Measurements from ENCODE around the gene HOXD1.

The HOXD1 gene

DNA sequence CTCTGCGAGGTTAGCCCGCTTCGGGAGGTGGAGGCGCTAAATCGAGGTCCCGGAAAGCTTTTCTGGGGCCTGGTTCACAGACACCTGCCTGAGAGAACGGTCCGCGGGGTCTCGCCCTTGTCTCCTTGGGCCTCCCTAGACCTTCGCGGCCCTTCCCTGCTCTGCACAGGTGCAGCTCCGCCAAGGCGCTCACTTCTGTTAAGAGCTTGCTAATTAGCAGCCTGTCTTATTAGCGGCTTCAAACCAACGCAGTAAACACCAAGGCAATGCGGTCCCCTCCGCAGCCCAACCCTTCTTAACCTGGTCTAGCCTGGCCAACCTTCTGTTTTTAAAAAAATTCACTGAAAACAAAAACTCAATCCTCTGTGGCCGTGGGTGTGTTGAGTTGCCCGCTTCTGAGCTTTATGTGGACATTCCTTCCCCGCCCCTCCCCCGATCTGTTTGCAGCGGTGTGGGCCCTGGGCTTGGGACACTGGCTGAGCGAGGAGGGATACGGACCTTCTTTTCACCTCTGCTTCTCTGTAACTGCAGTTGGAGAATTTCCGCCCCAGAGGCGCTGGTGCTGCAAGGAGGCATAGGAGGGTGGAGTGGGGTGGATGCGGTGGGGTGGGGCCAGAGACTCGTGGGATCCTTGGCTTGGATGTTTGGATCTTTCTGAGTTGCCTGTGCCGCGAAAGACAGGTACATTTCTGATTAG, 40.5 kb upstream of the HOXD1 start:
- Histone ChIP-seq H3K4me1 (ENCODE audit: control insufficient read depth, insufficient read depth, low read length) (peaks cover 6% of the 10 kb centered on the region), H3K9ac (ENCODE audit: low read length) (no peak overlapping the region), H3K9me3 (ENCODE audit: control insufficient read depth, low read length) (no peaks in the 10 kb centered on the region), H3K4me3 (ENCODE audit: low read length) (no peak overlapping the region), H3K36me3 (ENCODE audit: control insufficient read depth, insufficient read depth, low read length, severe bottlenecking) (peaks cover 8% of the 10 kb centered on the region), H3K27me3 (replicated peaks; ENCODE audit: control insufficient read depth, insufficient read depth, low read length) (no peaks in the 10 kb centered on the region)
- DNase-seq (ENCODE audit: low read depth) = no peak

GRCh38 chr2:176148751-176149421, 39.6 kb upstream of the HOXD1 start:
- H3K27me3 ChIP-seq (replicated peaks; ENCODE audit: control insufficient read depth, insufficient read depth, low read length) = no peaks in the 10 kb centered on the region
- H3K4me3 ChIP-seq (ENCODE audit: low read length) = no peak overlapping the region
- no peak for DNase-seq (ENCODE audit: low read depth)
- no peaks in the 10 kb centered on the region for H3K4me1 ChIP-seq (ENCODE audit: control insufficient read depth, insufficient read depth, low read length)
- H3K9ac ChIP-seq (ENCODE audit: low read length) = no peak overlapping the region
- peaks cover 17% of the 10 kb centered on the region for H3K36me3 ChIP-seq (ENCODE audit: control insufficient read depth, insufficient read depth, low read length, severe bottlenecking)
- H3K9me3 ChIP-seq (ENCODE audit: control insufficient read depth, low read length) = no peaks in the 10 kb centered on the region

- H3K27me3 ChIP-seq (replicated peaks; ENCODE audit: control insufficient read depth, insufficient read depth, low read length) = no peaks in the 10 kb centered on the region
- H3K9me3 ChIP-seq (ENCODE audit: control insufficient read depth, low read length) = no peaks in the 10 kb centered on the region
- no peak overlapping the region for H3K9ac ChIP-seq (ENCODE audit: low read length)
- DNase-seq (ENCODE audit: low read depth) = no peak
- H3K4me1 ChIP-seq (ENCODE audit: control insufficient read depth, insufficient read depth, low read length) = no peaks in the 10 kb centered on the region
- H3K4me3 ChIP-seq (ENCODE audit: low read length) = no peak overlapping the region
- H3K36me3 ChIP-seq (ENCODE audit: control insufficient read depth, insufficient read depth, low read length, severe bottlenecking) = peaks cover 18% of the 10 kb centered on the region
These were observed 39.0 kb upstream of the HOXD1 start for GRCh38 chr2:176149481-176149938.

- H3K9ac ChIP-seq (ENCODE audit: low read length) = no peak overlapping the region
- H3K9me3 ChIP-seq (ENCODE audit: control insufficient read depth, low read length) = no peaks in the 10 kb centered on the region
- H3K4me1 ChIP-seq (ENCODE audit: control insufficient read depth, insufficient read depth, low read length) = no peaks in the 10 kb centered on the region
- peaks cover 20% of the 10 kb centered on the region for H3K36me3 ChIP-seq (ENCODE audit: control insufficient read depth, insufficient read depth, low read length, severe bottlenecking)
- no peak overlapping the region for H3K4me3 ChIP-seq (ENCODE audit: low read length)
- no peak for DNase-seq (ENCODE audit: low read depth)
- H3K27me3 ChIP-seq (replicated peaks; ENCODE audit: control insufficient read depth, insufficient read depth, low read length) = no peaks in the 10 kb centered on the region
These were observed 38.4 kb upstream of the HOXD1 start for GRCh38 chr2:176149939-176150583.

- H3K9ac ChIP-seq (ENCODE audit: low read length) = no peak overlapping the region
- peaks cover 24% of the 10 kb centered on the region for H3K36me3 ChIP-seq (ENCODE audit: control insufficient read depth, insufficient read depth, low read length, severe bottlenecking)
- no peaks in the 10 kb centered on the region for H3K9me3 ChIP-seq (ENCODE audit: control insufficient read depth, low read length)
- H3K4me1 ChIP-seq (ENCODE audit: control insufficient read depth, insufficient read depth, low read length) = no peaks in the 10 kb centered on the region
- no peak for DNase-seq (ENCODE audit: low read depth)
- no peak overlapping the region for H3K4me3 ChIP-seq (ENCODE audit: low read length)
- H3K27me3 ChIP-seq (replicated peaks; ENCODE audit: control insufficient read depth, insufficient read depth, low read length) = no peaks in the 10 kb centered on the region
These were observed 37.7 kb upstream of the HOXD1 start for GRCh38 chr2:176150584-176151441.

DNA sequence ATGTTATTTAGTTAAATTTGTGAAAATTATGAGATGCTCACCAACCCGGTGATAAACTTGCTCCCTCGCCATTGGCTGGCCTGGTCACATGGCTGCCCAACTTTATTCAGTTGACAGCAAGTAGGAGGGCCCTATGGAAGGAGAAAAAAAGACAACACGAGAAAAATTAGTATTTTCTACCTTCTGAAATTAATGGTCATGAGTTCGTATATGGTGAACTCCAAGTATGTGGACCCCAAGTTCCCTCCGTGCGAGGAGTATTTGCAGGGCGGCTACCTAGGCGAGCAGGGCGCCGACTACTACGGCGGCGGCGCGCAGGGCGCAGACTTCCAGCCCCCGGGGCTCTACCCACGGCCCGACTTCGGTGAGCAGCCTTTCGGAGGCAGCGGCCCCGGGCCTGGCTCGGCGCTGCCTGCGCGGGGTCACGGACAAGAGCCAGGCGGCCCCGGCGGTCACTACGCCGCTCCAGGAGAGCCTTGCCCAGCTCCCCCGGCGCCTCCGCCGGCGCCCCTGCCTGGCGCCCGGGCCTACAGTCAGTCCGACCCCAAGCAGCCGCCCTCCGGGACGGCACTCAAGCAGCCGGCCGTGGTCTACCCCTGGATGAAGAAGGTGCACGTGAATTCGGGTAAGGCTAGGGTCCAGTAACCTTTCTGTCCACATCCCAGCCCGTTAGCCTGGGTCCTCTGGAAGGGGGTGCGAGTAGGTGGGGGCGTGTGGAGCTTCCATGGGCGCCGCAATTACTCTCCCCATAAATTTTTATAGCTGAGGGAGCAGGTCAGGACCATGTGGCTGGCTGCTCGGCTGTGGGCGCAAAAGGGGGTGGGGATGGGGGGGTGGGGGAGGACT, 36.8 kb upstream of the HOXD1 start, which contains the start of gene HOXD4:
Gene HOXD4, plus strand, starts transcription at position 109 of the 846 bp plus-strand sequence. Its CDS starts 84 bp downstream, at position 193.
- no peak within 1 kb of the TSS for H3K4me3 ChIP-seq (ENCODE audit: low read length)
- H3K36me3 ChIP-seq (ENCODE audit: control insufficient read depth, insufficient read depth, low read length, severe bottlenecking) = peaks cover 24% of the 10 kb centered on the region
- DNase-seq (ENCODE audit: low read depth) = no peak
- no peaks in the 10 kb centered on the region for H3K4me1 ChIP-seq (ENCODE audit: control insufficient read depth, insufficient read depth, low read length)
- no peak within 1 kb of the TSS for H3K9ac ChIP-seq (ENCODE audit: low read length)
- H3K9me3 ChIP-seq (ENCODE audit: control insufficient read depth, low read length) = no peaks in the 10 kb centered on the region
- no peaks in the 10 kb centered on the region for H3K27me3 ChIP-seq (replicated peaks; ENCODE audit: control insufficient read depth, insufficient read depth, low read length)

GRCh38 chr2:176152350-176153181, 35.9 kb upstream of the HOXD1 start:
- no peak overlapping the region for H3K4me3 ChIP-seq (ENCODE audit: low read length)

DNA sequence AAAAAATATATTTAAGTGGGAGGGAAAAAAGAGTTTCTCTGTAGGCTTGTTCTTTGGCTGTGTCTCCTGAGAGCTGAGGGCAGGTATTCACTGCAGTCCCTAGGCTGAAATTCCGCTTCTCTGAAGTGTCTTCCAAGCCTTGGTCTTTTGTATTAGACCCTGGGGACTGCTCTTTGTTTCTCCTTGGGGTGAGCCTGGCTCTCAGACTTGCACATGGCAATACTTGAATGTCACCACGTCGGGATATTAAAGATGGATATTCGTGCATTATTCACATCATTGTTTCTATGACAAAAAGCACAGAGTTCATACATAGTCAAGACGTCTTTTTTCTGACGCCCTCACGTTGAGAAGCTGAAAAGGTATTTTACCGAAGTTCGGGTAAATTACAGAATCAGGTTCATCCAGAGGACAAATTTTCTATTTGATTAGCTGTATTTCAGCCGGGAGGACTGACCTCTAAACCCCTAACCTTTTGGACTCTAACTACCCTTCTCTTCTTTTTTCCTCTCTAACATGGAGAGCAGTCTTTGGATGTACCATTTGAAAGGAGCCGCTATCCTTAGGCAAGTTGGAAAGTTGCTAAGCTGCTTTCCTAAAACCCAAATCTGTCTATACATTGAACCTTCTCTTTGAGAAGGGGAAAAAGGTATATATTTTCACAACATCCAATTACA, 33.8 kb upstream of the HOXD1 start:
- Histone ChIP-seq H3K9ac (ENCODE audit: low read length) (no peak overlapping the region), H3K4me3 (ENCODE audit: low read length) (no peak overlapping the region), H3K4me1 (ENCODE audit: control insufficient read depth, insufficient read depth, low read length) (no peaks in the 10 kb centered on the region), H3K36me3 (ENCODE audit: control insufficient read depth, insufficient read depth, low read length, severe bottlenecking) (peaks cover 21% of the 10 kb centered on the region), H3K27me3 (replicated peaks; ENCODE audit: control insufficient read depth, insufficient read depth, low read length) (no peaks in the 10 kb centered on the region), H3K9me3 (ENCODE audit: control insufficient read depth, low read length) (no peaks in the 10 kb centered on the region)
- DNase-seq (ENCODE audit: low read depth) = no peak

More at GRCh38 chr2:176152350-176153181, 35.9 kb upstream of the HOXD1 start:
- DNase-seq (ENCODE audit: low read depth) = no peak
- H3K36me3 ChIP-seq (ENCODE audit: control insufficient read depth, insufficient read depth, low read length, severe bottlenecking) = peaks cover 24% of the 10 kb centered on the region
- H3K27me3 ChIP-seq (replicated peaks; ENCODE audit: control insufficient read depth, insufficient read depth, low read length) = no peaks in the 10 kb centered on the region
- H3K9me3 ChIP-seq (ENCODE audit: control insufficient read depth, low read length) = no peaks in the 10 kb centered on the region
- H3K4me1 ChIP-seq (ENCODE audit: control insufficient read depth, insufficient read depth, low read length) = no peaks in the 10 kb centered on the region
- no peak overlapping the region for H3K9ac ChIP-seq (ENCODE audit: low read length)

DNA sequence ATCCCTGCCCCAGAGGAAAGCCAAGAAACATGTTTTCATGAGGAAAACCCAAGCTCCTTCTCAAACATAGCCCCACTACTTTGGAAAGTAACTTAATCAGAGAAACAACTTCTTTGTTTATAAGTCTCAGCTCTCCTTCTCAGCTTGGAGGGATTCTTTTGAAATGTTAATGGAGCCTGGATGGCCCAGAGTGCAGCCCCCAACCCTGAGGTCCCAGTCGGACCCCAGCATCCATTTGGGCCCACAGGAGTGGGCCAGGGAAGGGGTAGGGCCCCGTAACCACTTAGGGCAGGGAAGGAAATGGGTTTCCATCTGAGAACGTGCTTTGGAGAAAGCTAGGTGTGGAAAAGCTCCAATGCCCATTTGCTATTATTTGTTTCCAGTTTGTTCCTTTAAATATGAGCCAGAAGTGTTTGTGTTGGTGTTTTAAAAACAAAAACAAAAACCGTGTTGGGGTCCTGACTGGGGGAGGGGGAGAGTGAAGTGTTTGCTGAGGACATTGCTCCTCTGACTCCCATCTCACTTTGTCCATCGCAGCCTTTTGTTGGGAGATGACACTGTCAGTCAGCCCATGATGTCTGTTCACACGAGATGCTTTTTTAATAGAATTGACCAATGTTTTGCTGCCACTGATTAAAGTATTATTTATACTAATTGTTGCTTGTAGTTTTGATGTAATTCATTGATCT, 33.0 kb upstream of the HOXD1 start:
- H3K27me3 ChIP-seq (replicated peaks; ENCODE audit: control insufficient read depth, insufficient read depth, low read length) = no peaks in the 10 kb centered on the region
- H3K4me1 ChIP-seq (ENCODE audit: control insufficient read depth, insufficient read depth, low read length) = no peaks in the 10 kb centered on the region
- no peak overlapping the region for H3K4me3 ChIP-seq (ENCODE audit: low read length)
- H3K36me3 ChIP-seq (ENCODE audit: control insufficient read depth, insufficient read depth, low read length, severe bottlenecking) = peaks cover 21% of the 10 kb centered on the region
- no peaks in the 10 kb centered on the region for H3K9me3 ChIP-seq (ENCODE audit: control insufficient read depth, low read length)
- H3K9ac ChIP-seq (ENCODE audit: low read length) = no peak overlapping the region
- no peak for DNase-seq (ENCODE audit: low read depth)
